GM23338 (cell line): ENCODE data around the gene UEVLD. TPM values are rescaled to one million over a fixed set of nuclear protein-coding genes. Genes with fewer than 3 reads are reported as not detected.

Source experiments
- ATAC-seq: fragments of 200-7000 bp; cut with Tn5 transposase; 3 replicates; pipeline ENCODE4 v1.9.1; 2020
- DNase-seq: peaks from one replicate; pipeline ENCODE4 v3.0.0-alpha.2; 2015; ENCODE audit warnings: low spot score
- H2AFZ ChIP-seq: fragments of 200-600 bp; sonication (generic); 2 replicates; pipeline ENCODE4 v1.8.0; 2016; ENCODE audit warnings: antibody characterized with exemption, mild to moderate bottlenecking, moderate library complexity
- H3F3A ChIP-seq: fragments of 200-600 bp; sonication (generic); replicated peaks from 2 replicates; pipeline ENCODE4 v1.8.0; 2017; ENCODE audit warnings: antibody characterized with exemption, mixed run types, low read depth
- H3K27ac ChIP-seq: fragments of 200-600 bp; sonication (generic); 2 replicates; pipeline ENCODE4 v1.6.1; 2016; ENCODE audit warnings: low read depth
- H3K27me3 ChIP-seq: fragments of 200-600 bp; sonication (generic); 2 replicates; pipeline ENCODE4 v1.8.0; 2016; ENCODE audit warnings: mild to moderate bottlenecking, mixed run types, moderate library complexity; ENCODE audit not compliant: insufficient read depth
- H3K36me3 ChIP-seq: fragments of 200-600 bp; sonication (generic); 2 replicates; pipeline ENCODE4 v1.8.0; 2016; ENCODE audit warnings: mild to moderate bottlenecking; ENCODE audit not compliant: insufficient read depth
- H3K4me1 ChIP-seq: fragments of 200-600 bp; sonication (generic); 2 replicates; pipeline ENCODE4 v1.8.0; 2016; ENCODE audit warnings: mild to moderate bottlenecking, moderate library complexity; ENCODE audit not compliant: insufficient read depth
- H3K4me2 ChIP-seq: fragments of 200-600 bp; sonication (generic); 2 replicates; pipeline ENCODE4 v1.7.1; 2017; ENCODE audit warnings: mixed run types
- H3K4me3 ChIP-seq: fragments of 200-600 bp; sonication (generic); 2 replicates; pipeline ENCODE4 v1.6.1; 2016; ENCODE audit warnings: mixed run types
- H3K79me2 ChIP-seq: fragments of 200-600 bp; sonication (generic); replicated peaks from 2 replicates; pipeline ENCODE4 v1.8.0; 2017; ENCODE audit warnings: mild to moderate bottlenecking; ENCODE audit not compliant: insufficient read depth
- H3K9me2 ChIP-seq: fragments of 200-600 bp; sonication (generic); 2 replicates; pipeline ENCODE4 v1.8.0; 2017; ENCODE audit not compliant: insufficient read depth
- H4K20me1 ChIP-seq: fragments of 200-600 bp; sonication (generic); replicated peaks from 2 replicates; pipeline ENCODE4 v1.8.0; 2017; ENCODE audit warnings: mild to moderate bottlenecking; ENCODE audit not compliant: insufficient read depth
- H3K27ac Mint-ChIP-seq: 2 replicates; pipeline ENCODE4 v1.8.0; 2020; ENCODE audit warnings: inconsistent platforms, mild to moderate bottlenecking, moderate library complexity, mixed read lengths
- H3K27me3 Mint-ChIP-seq: 3 replicates; pipeline ENCODE4 v1.8.0; 2022; ENCODE audit warnings: low read depth, mild to moderate bottlenecking, moderate library complexity, mixed read lengths, inconsistent platforms; ENCODE audit not compliant: insufficient read depth, poor library complexity
- H3K36me3 Mint-ChIP-seq: 3 replicates; pipeline ENCODE4 v1.8.0; 2021; ENCODE audit warnings: low read depth, mild to moderate bottlenecking, inconsistent platforms, moderate library complexity, mixed read lengths
- H3K4me1 Mint-ChIP-seq: 3 replicates; pipeline ENCODE4 v1.8.0; 2020; ENCODE audit warnings: mild to moderate bottlenecking, inconsistent platforms, mixed read lengths
- H3K4me3 Mint-ChIP-seq: 3 replicates; pipeline ENCODE4 v1.8.0; 2021; ENCODE audit warnings: moderate library complexity, mild to moderate bottlenecking, inconsistent platforms, mixed read lengths
- H3K9me3 Mint-ChIP-seq: 3 replicates; pipeline ENCODE4 v1.8.0; 2020; ENCODE audit warnings: moderate library complexity, mild to moderate bottlenecking, inconsistent platforms, mixed read lengths
- CTCF ChIP-seq, 2 experiments: fragments of 200-600 bp in 1 of 2; sonication (generic) in 1 of 2; conservative IDR thresholded peaks; 2 replicates each; pipeline versions ENCODE4 v1.5.1 to v1.6.1; 2016 to 2017; ENCODE audit warnings: antibody characterized with exemption in 2 of 2, low read depth in 2 of 2, mild to moderate bottlenecking in 2 of 2, moderate library complexity in 1 of 2
- EZH2 ChIP-seq: fragments of 200-600 bp; sonication (generic); IDR thresholded peaks from one replicate; pipeline ENCODE4 v1.8.0; 2017; ENCODE audit warnings: antibody characterized with exemption, mild to moderate bottlenecking, low read depth; ENCODE audit not compliant: unreplicated experiment
- JUNB ChIP-seq: IDR thresholded peaks from one replicate; pipeline ENCODE4 v1.6.1; 2016; ENCODE audit warnings: antibody characterized with exemption; ENCODE audit not compliant: unreplicated experiment
- NANOG ChIP-seq: IDR thresholded peaks from 2 replicates; pipeline ENCODE4 v1.6.1; 2016; ENCODE audit warnings: antibody characterized with exemption, borderline replicate concordance
- STAT1 ChIP-seq: IDR thresholded peaks from one replicate; pipeline ENCODE4 v1.6.1; 2016; ENCODE audit warnings: antibody characterized with exemption; ENCODE audit not compliant: unreplicated experiment
- ZNF114 ChIP-seq: fragments of 250-450 bp; sonication (Bioruptor Pico); IDR thresholded peaks from 2 replicates; pipeline ENCODE4 v1.5.0; 2020; ENCODE audit warnings: mild to moderate bottlenecking, moderate library complexity
- polyA plus RNA-seq: library from polyadenylated mRNA; unstranded; fragments of >200 nt; fragmentation: Nextera tagmentation; extraction: Ambion mirVana; gene quantifications from 2 replicates; pipeline ENCODE4 v1.2.1, GENCODE V29; 2016
- total RNA-seq: library from RNA; depleted of rRNA; stranded (reverse); fragments of >200 nt; shearing (Covaris generic); gene quantifications from 2 replicates; pipeline ENCODE4 v1.2.3, GENCODE V29; 2014
- TF ChIP-seq, protein P1 (sequence below): IDR thresholded peaks from one replicate; pipeline ENCODE4 v1.6.1; 2018; ENCODE audit warnings: antibody characterized with exemption; ENCODE audit not compliant: unreplicated experiment

The UEVLD gene
- total and polyA plus RNA-seq, 2 experiments from 2014 or later = 10.2 to 11.8 TPM

DNA sequence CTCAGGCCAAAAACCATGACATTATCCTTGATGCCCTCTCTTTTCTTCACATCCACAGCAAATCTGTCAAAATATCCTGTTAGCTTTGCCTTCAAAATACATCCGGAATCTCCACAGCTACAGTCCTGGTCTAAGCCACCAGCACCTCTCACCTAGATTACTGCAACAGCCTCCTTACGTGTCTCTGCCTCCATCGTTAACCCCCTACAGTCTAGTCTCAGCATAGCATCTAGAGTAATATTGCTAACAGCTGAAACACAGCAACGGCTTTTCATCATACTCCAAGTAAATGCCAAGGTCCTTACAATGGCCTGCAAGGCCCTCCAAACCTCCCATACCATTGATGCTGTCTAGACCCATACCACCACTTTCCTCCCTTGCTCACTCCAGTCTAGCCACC is 66.1 kb downstream of the UEVLD start:
- Histone ChIP-seq H3F3A (no peaks in the 10 kb centered on the region), H3K36me3 (no peaks in the 10 kb centered on the region), H3K79me2 (peaks cover 61% of the 10 kb centered on the region), H3K27ac (no peak overlapping the region), H3K4me1 (peaks cover 5% of the 10 kb centered on the region; the same call in 1 of the 2 replicates), H4K20me1 (no peaks in the 10 kb centered on the region; the same call in 1 of the 2 replicates), H3K4me2 (no peak overlapping the region), H2AFZ (no peak overlapping the region), H3K4me3 (no peak overlapping the region), H3K27me3 (no peaks in the 10 kb centered on the region), H3K9me2 (no peaks in the 10 kb centered on the region)
- DNase-seq (peak; percentile 54), ATAC-seq (no peak)
- Mint-ChIP-seq H3K27me3 (peaks cover 6% of the 10 kb centered on the region), H3K4me1 (0 out of 3 replicates have a peak, but pooled peaks cover 2% of the 10 kb centered on the region), H3K27ac (peak overlapping the region; percentile 8; the same call in 1 of the 2 replicates), H3K4me3 (no peak overlapping the region), H3K9me3 (no peaks in the 10 kb centered on the region), H3K36me3 (no peaks in the 10 kb centered on the region; the same call in 2 of the 3 replicates)
- TF ChIP-seq ZNF114 (no peak), EZH2 (no peak), CTCF (conservative IDR thresholded peaks at IDR 0.05; ENCODE audit: low read depth in 2 of 2) (peak in 1 of 2 experiments; percentile 32; a peak in 2 of 4 replicates), NANOG (no peak), JUNB (no peak), STAT1 (no peak)

- 0 out of 3 replicates have a peak, but pooled peaks cover 2% of the 10 kb centered on the region for H3K4me1 Mint-ChIP-seq
- no peak for DNase-seq
- H3K9me3 Mint-ChIP-seq = no peaks in the 10 kb centered on the region
- Histone ChIP-seq H3K4me3 (no peak overlapping the region), H2AFZ (no peak overlapping the region), H3K4me1 (peaks cover 5% of the 10 kb centered on the region; the same call in 1 of the 2 replicates), H3K36me3 (no peaks in the 10 kb centered on the region), H3K9me2 (no peaks in the 10 kb centered on the region), H3K79me2 (peaks cover 60% of the 10 kb centered on the region), H3K27me3 (no peaks in the 10 kb centered on the region), H3F3A (no peaks in the 10 kb centered on the region), H3K4me2 (no peak overlapping the region), H3K27ac (no peak overlapping the region), H4K20me1 (no peaks in the 10 kb centered on the region; the same call in 1 of the 2 replicates)
- ATAC-seq = no peak
- H3K4me3 Mint-ChIP-seq = no peak overlapping the region
- H3K27me3 Mint-ChIP-seq = no peaks in the 10 kb centered on the region
- H3K36me3 Mint-ChIP-seq = no peaks in the 10 kb centered on the region; the same call in 2 of the 3 replicates
- H3K27ac Mint-ChIP-seq = no peak overlapping the region
- TF ChIP-seq CTCF (conservative IDR thresholded peaks at IDR 0.05; ENCODE audit: low read depth in 2 of 2) = no peak
- TF ChIP-seq, protein P1, sequence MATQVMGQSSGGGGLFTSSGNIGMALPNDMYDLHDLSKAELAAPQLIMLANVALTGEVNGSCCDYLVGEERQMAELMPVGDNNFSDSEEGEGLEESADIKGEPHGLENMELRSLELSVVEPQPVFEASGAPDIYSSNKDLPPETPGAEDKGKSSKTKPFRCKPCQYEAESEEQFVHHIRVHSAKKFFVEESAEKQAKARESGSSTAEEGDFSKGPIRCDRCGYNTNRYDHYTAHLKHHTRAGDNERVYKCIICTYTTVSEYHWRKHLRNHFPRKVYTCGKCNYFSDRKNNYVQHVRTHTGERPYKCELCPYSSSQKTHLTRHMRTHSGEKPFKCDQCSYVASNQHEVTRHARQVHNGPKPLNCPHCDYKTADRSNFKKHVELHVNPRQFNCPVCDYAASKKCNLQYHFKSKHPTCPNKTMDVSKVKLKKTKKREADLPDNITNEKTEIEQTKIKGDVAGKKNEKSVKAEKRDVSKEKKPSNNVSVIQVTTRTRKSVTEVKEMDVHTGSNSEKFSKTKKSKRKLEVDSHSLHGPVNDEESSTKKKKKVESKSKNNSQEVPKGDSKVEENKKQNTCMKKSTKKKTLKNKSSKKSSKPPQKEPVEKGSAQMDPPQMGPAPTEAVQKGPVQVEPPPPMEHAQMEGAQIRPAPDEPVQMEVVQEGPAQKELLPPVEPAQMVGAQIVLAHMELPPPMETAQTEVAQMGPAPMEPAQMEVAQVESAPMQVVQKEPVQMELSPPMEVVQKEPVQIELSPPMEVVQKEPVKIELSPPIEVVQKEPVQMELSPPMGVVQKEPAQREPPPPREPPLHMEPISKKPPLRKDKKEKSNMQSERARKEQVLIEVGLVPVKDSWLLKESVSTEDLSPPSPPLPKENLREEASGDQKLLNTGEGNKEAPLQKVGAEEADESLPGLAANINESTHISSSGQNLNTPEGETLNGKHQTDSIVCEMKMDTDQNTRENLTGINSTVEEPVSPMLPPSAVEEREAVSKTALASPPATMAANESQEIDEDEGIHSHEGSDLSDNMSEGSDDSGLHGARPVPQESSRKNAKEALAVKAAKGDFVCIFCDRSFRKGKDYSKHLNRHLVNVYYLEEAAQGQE = no peak
- TF ChIP-seq EZH2 = no peak
- no peak for TF ChIP-seq JUNB
- TF ChIP-seq STAT1 = no peak
Measured at GRCh38 chr11:18521122-18521521, 67.4 kb downstream of the UEVLD start.
